Keratinocyte (primary cell): Measurements from ENCODE around the gene NTMT1. TPM values are rescaled to one million over a fixed set of nuclear protein-coding genes. Genes with fewer than 3 reads are reported as not detected.

Source experiments
- DNase-seq: peaks from one replicate; pipeline ENCODE4 v3.0.0-alpha.2; 2011; ENCODE audit warnings: low read depth, missing footprints, low spot score
- FAIRE-seq: peaks from 2 replicates; lab custom pipeline; 2011; peaks lifted over from hg19 to GRCh38; lab: Jason Lieb, UNC
- H2AFZ ChIP-seq: 2 replicates; pipeline ENCODE4 v1.6.0; 2012; ENCODE audit warnings: low read length, control low read depth, inconsistent platforms; ENCODE audit not compliant: control insufficient read depth
- H3K27ac ChIP-seq: 2 replicates; pipeline ENCODE4 v1.5.1; 2011; ENCODE audit warnings: low read length; ENCODE audit not compliant: control insufficient read depth, insufficient read depth
- H3K27me3 ChIP-seq: 3 replicates; pipeline ENCODE4 v1.6.0; 2011; ENCODE audit warnings: low read length; ENCODE audit not compliant: control insufficient read depth, insufficient read depth; ENCODE audit errors: extremely low read depth
- H3K36me3 ChIP-seq, 2 experiments: 2 replicates in 1 of 2; 3 replicates in 1 of 2; pipeline ENCODE4 v1.5.1; 2011; ENCODE audit warnings: low read length in 2 of 2, mild to moderate bottlenecking in 1 of 2; ENCODE audit not compliant: control insufficient read depth in 2 of 2, insufficient read depth in 2 of 2; ENCODE audit errors: extremely low read depth in 1 of 2
- H3K4me1 ChIP-seq: 3 replicates; pipeline ENCODE4 v1.5.1; 2011; ENCODE audit warnings: low read length; ENCODE audit not compliant: control insufficient read depth, insufficient read depth; ENCODE audit errors: extremely low read depth
- H3K4me2 ChIP-seq: 3 replicates; pipeline ENCODE4 v1.6.0; 2011; ENCODE audit warnings: low read depth, low read length; ENCODE audit not compliant: control insufficient read depth, insufficient read depth; ENCODE audit errors: extremely low read depth
- H3K4me3 ChIP-seq, 3 experiments: fragments of 200-600 bp in 1 of 3; sonication (generic) in 1 of 3; 2 replicates in 2 of 3; 3 replicates in 1 of 3; pipeline ENCODE4 v1.5.1; 2011 to 2016; ENCODE audit warnings: low read length in 3 of 3, mild to moderate bottlenecking in 3 of 3, control low read depth in 2 of 3, inconsistent platforms in 1 of 3, low read depth in 1 of 3, mixed read lengths in 1 of 3, mixed run types in 1 of 3, moderate library complexity in 1 of 3; ENCODE audit not compliant: control insufficient read depth in 2 of 3, insufficient read depth in 2 of 3; ENCODE audit errors: extremely low read depth in 1 of 3
- H3K79me2 ChIP-seq: 2 replicates; pipeline ENCODE4 v1.6.0; 2012; ENCODE audit warnings: low read length; ENCODE audit not compliant: control insufficient read depth, insufficient read depth
- H3K9ac ChIP-seq: 3 replicates; pipeline ENCODE4 v1.6.0; 2011; ENCODE audit warnings: low read length; ENCODE audit not compliant: control insufficient read depth, insufficient read depth; ENCODE audit errors: extremely low read depth
- H3K9me1 ChIP-seq: 3 replicates; pipeline ENCODE4 v1.6.0; 2011; ENCODE audit warnings: low read length; ENCODE audit not compliant: control insufficient read depth, insufficient read depth; ENCODE audit errors: extremely low read depth
- H3K9me3 ChIP-seq: 2 replicates; pipeline ENCODE4 v1.5.1; 2012; ENCODE audit warnings: low read depth, low read length; ENCODE audit not compliant: control insufficient read depth
- H4K20me1 ChIP-seq: 3 replicates; pipeline ENCODE4 v1.6.0; 2011; ENCODE audit warnings: low read length; ENCODE audit not compliant: control insufficient read depth, insufficient read depth; ENCODE audit errors: extremely low read depth
- EZH2 ChIP-seq: IDR thresholded peaks from one replicate; pipeline ENCODE4 v1.6.1; 2012; ENCODE audit warnings: inconsistent platforms, mild to moderate bottlenecking, low read length, moderate library complexity
- dilution Hi-C: fragments of 300-500 bp; cut with MboI; formaldehyde crosslinking; loops from one replicate; pipeline ENCODE4 v1.7.0; 2020; ENCODE audit warnings: low sequenced_read_pairs; ENCODE audit not compliant: extremely low pct_ligation_motif_present
- polyA plus RNA-seq, 5 experiments: library from polyadenylated mRNA; depleted of rRNA in 3 of 5; stranded (reverse) in 3 of 5; stranded (forward) in 1 of 5; unstranded in 1 of 5; fragments of >200 nt; gene quantifications; 1 replicate in 1 of 5; 2 replicates in 3 of 5; 3 replicates in 1 of 5; pipeline versions ENCODE4 v1.2.1 to v1.2.3, GENCODE V29; 2011 to 2012; ENCODE audit warnings: missing spikeins in 2 of 5, low read depth in 1 of 5, low replicate concordance in 1 of 5
- TF ChIP-seq, protein P1 (sequence below), 3 experiments: IDR thresholded peaks in 1 of 3; conservative IDR thresholded peaks in 1 of 3; optimal IDR thresholded peaks in 1 of 3; 2 replicates in 2 of 3; 3 replicates in 1 of 3; pipeline versions ENCODE3 to v1.5.1; 2011; ENCODE audit warnings: low read length in 3 of 3, mild to moderate bottlenecking in 3 of 3, moderate library complexity in 2 of 3, control low read depth in 1 of 3, inconsistent platforms in 1 of 3; ENCODE audit not compliant: insufficient read depth in 2 of 3; ENCODE audit errors: extremely low read depth in 1 of 3

The NTMT1 gene
- polyA plus RNA-seq, 1 donor (not counting 4 experiments of a cell fraction or from before 2014, with no cell fraction given): 50.2 TPM

DNA sequence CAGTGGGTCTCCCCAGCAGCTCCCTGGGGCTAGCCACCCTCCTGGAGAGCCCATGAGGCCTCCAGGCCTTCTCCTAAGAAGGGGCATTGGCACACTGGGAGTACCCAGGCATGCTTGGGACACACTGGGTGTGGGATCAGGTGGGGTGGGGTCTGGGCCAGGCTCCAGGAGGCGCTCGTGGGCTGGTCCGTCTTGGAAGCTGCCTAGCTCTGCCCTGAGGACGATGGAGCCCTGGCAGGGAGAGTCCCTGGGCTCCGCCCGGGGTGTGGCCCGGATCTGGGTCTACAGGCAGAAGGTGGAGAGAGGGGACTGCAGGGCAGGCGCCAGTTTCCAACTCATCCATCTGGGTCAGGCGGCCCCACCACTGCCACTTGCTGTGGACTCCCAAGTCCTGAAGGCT lies 41.9 kb downstream of the NTMT1 start:
- H3K9me1 ChIP-seq: no peaks in the 10 kb centered on the region
- H3K27ac ChIP-seq: no peak overlapping the region
- H2AFZ ChIP-seq: no peak overlapping the region
- H3K27me3 ChIP-seq: peaks cover 37% of the 10 kb centered on the region
- dilution Hi-C loops: no loop called here
- no peaks in the 10 kb centered on the region for H3K36me3 ChIP-seq
- H4K20me1 ChIP-seq: no peaks in the 10 kb centered on the region
- H3K79me2 ChIP-seq: no peaks in the 10 kb centered on the region
- no peak overlapping the region for H3K4me2 ChIP-seq
- H3K9me3 ChIP-seq: no peaks in the 10 kb centered on the region
- DNase-seq (no peak), FAIRE-seq (no peak)
- TF ChIP-seq, protein P1, sequence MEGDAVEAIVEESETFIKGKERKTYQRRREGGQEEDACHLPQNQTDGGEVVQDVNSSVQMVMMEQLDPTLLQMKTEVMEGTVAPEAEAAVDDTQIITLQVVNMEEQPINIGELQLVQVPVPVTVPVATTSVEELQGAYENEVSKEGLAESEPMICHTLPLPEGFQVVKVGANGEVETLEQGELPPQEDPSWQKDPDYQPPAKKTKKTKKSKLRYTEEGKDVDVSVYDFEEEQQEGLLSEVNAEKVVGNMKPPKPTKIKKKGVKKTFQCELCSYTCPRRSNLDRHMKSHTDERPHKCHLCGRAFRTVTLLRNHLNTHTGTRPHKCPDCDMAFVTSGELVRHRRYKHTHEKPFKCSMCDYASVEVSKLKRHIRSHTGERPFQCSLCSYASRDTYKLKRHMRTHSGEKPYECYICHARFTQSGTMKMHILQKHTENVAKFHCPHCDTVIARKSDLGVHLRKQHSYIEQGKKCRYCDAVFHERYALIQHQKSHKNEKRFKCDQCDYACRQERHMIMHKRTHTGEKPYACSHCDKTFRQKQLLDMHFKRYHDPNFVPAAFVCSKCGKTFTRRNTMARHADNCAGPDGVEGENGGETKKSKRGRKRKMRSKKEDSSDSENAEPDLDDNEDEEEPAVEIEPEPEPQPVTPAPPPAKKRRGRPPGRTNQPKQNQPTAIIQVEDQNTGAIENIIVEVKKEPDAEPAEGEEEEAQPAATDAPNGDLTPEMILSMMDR (optimal IDR thresholded peaks at IDR 0.05 in 1 of 3, IDR thresholded peaks at IDR 0.05 in 1 of 3, conservative IDR thresholded peaks at IDR 0.05 in 1 of 3; ENCODE audit: extremely low read depth in 1 of 3, insufficient read depth in 2 of 3, low read length in 3 of 3): peak in 1 of 3 experiments; percentile 18
- TF ChIP-seq EZH2: no peak
- H3K4me3 ChIP-seq: no peak overlapping the region
- H3K9ac ChIP-seq: no peak overlapping the region
- H3K4me1 ChIP-seq: peaks cover 3% of the 10 kb centered on the region

DNA sequence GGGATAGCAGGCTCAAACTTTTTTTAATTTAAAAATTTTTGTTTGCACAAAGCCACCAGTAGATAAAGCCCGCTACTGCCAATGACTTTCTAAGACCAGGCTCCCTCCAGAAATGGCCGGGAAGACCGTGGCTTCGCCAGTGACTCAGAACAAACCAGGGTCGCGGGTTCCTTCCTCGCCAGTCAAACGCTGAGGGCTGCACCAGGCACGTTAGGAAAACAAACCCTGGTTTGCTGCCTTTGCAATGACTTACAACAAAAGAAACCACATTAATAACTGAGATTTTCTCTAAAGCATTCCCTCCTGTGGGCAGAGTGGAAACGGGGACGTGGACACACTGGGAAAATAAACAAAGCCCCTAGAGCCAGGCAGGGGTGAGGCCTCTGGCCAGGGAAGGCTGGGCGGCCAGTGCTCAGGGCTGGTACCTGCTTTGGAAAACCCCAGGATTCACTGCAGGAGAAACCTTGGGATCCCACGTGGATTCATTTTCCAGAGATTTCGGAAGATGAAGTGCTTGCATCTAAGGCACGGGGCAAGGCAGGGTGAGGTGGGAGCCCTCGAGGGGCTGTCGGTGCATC lies 43.3 kb downstream of the NTMT1 start:
- Histone ChIP-seq H3K36me3 (no peaks in the 10 kb centered on the region), H3K27me3 (peaks cover 35% of the 10 kb centered on the region), H3K27ac (no peak overlapping the region), H2AFZ (no peak overlapping the region), H3K4me3 (no peak overlapping the region), H3K4me1 (peaks cover 3% of the 10 kb centered on the region), H3K79me2 (no peaks in the 10 kb centered on the region), H4K20me1 (no peaks in the 10 kb centered on the region), H3K9ac (no peak overlapping the region), H3K9me1 (no peaks in the 10 kb centered on the region), H3K4me2 (no peak overlapping the region), H3K9me3 (no peaks in the 10 kb centered on the region)
- DNase-seq (no peak), FAIRE-seq (no peak)
- dilution Hi-C loops: no loop called here
- no peak for TF ChIP-seq EZH2
- TF ChIP-seq, protein P1 (optimal IDR thresholded peaks at IDR 0.05 in 1 of 3, IDR thresholded peaks at IDR 0.05 in 1 of 3, conservative IDR thresholded peaks at IDR 0.05 in 1 of 3; ENCODE audit: extremely low read depth in 1 of 3, insufficient read depth in 2 of 3, low read length in 3 of 3): no peak
